Fibroblast of pulmonary artery (primary cell): ENCODE results near the gene GJC1.

Source experiments
- DNase-seq: peaks from one replicate; pipeline ENCODE4 v3.0.0-alpha.2; 2010; ENCODE audit warnings: low read depth
- H3K4me3 ChIP-seq: replicated peaks from 2 replicates; pipeline ENCODE4 v1.5.1; 2011; ENCODE audit warnings: low read depth, mild to moderate bottlenecking, control low read depth, low read length, moderate library complexity
- CTCF ChIP-seq: IDR thresholded peaks from 2 replicates; pipeline ENCODE4 v1.5.1; 2011; ENCODE audit warnings: mild to moderate bottlenecking, control low read depth, low read length, inconsistent platforms; ENCODE audit errors: missing control alignments

Gene GJC1

DNA sequence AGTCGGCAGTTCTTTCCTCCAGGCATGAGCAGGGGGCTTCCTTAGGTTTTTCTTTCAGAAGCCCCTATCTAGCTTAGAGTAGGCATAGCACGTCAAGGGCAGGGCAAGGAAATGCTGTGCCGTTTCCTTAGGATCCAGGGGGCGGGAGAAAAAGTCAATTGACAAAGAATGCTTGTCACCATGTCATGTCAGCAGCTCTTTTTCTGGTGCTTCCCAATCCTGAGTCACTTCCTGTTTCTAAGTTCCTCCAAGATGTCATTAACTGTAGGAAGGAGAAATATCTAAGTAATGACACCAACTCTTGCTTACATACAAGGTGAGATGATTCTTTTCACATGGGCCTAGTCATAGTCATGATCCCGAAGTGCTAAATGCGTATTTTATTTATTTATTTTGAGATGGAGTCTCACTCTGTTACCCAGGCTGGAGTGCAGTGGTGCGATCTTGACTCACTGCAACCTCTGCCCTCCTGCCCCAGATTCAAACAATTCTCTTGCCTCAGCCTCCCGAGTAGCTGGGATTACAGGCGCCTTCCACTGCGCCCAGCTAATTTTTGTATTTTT lies 35.2 kb downstream of the GJC1 start:
- H3K4me3 ChIP-seq, result no peak overlapping the region
- TF ChIP-seq CTCF, result no peak
- DNase-seq, result peak; percentile 82

DNA sequence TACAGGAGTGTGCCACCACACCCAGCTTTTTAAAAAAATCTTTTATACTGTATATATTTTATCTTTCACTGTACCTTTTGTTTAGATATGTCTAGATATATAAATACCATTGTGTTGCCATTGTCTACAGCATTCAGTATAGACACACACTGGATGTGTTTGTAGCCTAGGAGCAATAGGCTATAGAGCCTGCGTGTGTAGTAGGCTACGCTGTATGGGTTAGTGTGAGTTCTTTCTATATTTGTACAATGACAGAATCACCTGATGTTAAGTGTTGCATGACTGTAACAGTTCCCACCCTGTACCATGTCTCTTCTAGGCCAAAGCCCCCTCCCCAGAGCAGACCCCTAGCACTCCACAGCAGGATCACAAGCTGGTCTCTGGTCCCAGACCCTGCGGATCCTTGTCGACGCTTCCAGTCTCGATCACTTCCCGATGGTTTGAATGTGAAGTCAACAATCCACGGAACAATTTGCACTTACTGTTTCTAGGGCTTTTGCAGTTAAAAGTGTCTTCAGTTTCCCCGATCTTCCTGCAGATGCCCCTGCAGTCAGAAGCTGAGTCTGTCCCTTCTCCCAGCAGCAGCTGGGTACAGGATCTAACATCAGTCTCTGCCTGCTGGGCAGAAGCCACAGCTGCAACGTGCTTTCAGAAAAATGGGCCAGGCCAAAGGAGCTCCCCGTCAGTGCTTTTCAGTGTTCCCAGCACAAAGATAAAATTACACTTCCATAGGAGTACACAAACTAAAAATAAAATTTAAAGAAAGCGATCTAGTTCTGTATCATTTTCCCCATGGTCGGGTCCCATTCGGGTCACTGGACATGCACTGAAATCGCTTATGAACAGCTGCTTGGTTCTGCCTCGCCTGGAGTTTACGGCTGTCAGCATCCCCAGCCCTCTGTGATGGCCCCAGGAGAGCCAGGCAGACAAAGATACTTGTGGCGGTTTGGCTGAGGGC lies 35.9 kb downstream of the GJC1 start:
- no peak overlapping the region for H3K4me3 ChIP-seq
- no peak for TF ChIP-seq CTCF
- peak; percentile 16 for DNase-seq

DNA sequence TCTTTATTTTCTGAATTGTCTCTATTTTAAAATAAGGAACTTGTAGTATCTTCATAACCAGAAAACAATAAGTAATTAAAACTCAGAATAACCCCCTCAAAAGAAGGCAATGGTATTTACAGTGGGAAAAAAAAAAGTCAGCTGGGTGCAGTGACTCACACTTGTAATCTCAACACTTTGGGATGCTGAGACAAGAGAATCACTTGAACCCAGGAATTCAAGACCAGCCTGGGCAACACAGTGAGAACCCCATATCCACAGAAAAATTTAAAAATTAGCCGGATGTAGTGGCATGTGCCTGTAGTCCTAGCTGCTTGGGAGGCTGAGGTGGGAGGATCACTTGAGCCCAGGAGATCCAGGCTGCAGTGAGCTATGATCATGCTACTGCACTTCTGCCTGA lies 37.8 kb downstream of the GJC1 start:
- no peak overlapping the region for H3K4me3 ChIP-seq
- peak; percentile 33 for DNase-seq
- TF ChIP-seq CTCF, result no peak

- H3K4me3 ChIP-seq, result no peak overlapping the region
- no peak for DNase-seq
- TF ChIP-seq CTCF, result no peak
Observed at GRCh38 chr17:44788139-44788538, 41.9 kb downstream of the GJC1 start.

GRCh38 chr17:44787271-44787940 lies 42.7 kb downstream of the GJC1 start:
- no peak overlapping the region for H3K4me3 ChIP-seq
- DNase-seq, result no peak
- no peak for TF ChIP-seq CTCF

DNA sequence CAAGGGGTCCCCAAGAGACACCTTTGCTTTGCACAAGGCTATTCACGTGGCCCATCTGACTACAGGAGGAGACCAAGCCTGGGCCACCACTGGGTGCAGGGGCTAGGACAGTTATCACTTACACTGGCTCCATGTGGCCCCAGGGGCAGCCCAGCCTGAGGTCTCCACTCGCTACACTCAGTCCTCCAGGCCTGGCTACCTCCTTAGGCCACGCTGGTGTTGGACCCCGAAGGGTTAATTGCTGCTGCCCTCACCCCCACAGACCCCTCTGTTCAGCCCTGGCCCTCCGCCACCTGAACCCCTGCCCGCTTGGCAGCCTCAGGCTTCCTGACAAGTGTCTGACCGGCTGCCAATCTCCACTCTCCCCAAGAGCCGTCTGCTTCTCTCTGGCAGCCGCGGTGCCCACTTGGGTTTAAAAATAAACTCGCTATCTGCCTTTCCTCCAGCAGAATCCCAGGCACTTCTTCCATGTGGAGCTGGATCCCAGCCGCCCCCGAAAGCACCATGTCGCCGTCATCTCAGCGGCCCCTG lies 43.5 kb downstream of the GJC1 start:
- DNase-seq, result no peak
- no peak overlapping the region for H3K4me3 ChIP-seq

More for the DNA sequence above, 43.5 kb downstream of the GJC1 start:
- no peak for TF ChIP-seq CTCF
